Islet of Langerhans (tissue), 1 donor: ENCODE results near the gene CHST14.

Source experiments
- FAIRE-seq: peaks from one replicate; lab custom pipeline; 2011; peaks lifted over from hg19 to GRCh38; lab: Jason Lieb, UNC

CHST14 gene

DNA sequence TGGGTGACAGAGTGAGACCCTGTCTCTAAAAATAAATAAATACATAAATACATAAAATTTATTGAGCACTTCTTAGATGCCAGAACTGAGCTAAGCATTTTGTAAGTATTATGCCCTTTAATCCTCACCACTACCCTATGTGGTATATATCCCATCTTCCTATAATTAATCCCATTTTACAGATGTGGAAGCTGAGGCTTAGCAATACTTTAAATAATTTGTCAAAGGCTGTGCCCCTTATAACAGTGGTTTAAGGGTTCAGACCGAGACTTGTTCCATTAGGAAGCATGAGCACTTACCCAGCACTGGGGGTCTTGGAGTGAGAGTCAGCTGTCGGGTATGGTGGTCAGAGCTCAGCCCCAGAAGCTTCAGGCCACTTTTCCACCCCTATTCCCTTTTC, 7.5 kb upstream of the CHST14 start:
- no peak for FAIRE-seq

DNA sequence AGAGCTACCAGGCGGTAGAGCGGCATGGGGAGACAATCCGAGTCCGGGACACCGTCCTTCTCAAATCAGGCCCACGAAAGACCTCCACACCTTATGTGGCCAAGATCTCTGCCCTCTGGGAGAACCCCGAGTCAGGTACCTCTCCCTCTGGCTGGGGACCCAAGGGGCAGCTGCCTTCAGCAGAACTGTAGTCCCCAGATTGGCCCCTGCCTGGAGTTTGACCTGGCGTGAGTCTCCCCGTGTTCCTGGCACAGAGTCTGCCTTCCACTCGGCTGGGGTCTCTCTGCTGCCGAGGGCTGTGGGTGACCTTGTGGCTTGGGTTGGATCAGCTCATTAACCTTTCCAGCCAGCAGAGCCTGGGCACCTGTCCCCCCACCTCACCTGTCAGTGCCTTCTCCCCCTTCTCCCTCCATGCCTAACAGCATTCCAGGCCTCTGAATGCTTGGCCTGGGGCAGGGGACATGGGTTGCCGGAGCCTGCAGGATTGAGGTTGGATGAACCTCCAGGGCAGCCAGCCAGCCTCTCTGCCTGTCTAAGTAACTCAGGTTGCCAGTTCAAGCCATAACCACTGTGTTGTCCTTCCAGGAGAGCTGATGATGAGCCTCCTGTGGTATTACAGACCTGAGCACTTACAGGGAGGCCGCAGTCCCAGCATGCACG, 6.8 kb upstream of the CHST14 start:
- FAIRE-seq: no peak

DNA sequence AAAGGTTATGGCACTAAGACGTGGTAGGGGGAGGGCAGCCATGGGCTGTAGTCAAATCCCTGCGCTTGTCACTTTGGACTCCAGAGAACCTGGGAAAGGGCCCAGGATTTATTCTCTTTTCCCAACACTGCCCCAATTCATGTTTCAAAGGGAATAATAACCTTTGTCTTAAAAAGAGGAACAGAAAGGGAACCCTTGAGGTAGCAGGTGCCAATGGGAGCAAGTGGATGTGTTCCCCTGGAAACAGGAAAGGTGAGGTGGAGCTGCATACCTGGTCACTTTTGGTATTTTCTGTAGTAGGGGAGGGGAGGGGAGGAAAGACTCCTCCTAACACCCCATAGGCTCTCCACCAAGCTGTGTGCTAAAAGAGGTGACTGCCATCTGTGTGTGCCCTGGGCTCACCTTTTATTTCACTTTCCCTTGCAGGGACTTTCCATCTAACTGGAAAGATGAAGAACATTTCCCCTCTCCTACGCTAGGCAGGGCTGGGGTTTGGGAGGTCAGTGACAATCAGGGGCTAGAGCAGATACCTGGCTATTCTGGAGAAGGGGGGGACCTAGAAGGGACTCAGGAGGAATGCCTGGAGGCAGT, 6.1 kb upstream of the CHST14 start:
- FAIRE-seq: no peak

DNA sequence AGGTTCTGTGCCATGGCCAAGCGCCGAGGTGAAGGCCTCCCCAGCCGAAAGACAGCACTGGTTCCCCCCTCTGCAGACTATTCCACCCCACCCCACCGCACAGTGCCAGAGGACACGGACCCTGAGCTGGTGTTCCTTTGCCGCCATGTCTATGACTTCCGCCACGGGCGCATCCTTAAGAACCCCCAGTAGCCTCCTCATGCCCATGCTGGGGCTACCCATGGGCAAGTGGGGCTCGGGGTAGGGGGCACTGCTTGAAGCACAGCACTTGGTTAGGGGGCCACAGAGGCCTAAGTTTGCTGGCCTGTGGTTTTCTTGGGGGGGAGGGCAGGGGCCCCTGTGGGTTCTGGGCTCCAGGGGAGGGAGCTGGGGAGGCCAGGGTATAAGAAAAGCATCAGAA, 4.8 kb upstream of the CHST14 start:
- FAIRE-seq: no peak

DNA sequence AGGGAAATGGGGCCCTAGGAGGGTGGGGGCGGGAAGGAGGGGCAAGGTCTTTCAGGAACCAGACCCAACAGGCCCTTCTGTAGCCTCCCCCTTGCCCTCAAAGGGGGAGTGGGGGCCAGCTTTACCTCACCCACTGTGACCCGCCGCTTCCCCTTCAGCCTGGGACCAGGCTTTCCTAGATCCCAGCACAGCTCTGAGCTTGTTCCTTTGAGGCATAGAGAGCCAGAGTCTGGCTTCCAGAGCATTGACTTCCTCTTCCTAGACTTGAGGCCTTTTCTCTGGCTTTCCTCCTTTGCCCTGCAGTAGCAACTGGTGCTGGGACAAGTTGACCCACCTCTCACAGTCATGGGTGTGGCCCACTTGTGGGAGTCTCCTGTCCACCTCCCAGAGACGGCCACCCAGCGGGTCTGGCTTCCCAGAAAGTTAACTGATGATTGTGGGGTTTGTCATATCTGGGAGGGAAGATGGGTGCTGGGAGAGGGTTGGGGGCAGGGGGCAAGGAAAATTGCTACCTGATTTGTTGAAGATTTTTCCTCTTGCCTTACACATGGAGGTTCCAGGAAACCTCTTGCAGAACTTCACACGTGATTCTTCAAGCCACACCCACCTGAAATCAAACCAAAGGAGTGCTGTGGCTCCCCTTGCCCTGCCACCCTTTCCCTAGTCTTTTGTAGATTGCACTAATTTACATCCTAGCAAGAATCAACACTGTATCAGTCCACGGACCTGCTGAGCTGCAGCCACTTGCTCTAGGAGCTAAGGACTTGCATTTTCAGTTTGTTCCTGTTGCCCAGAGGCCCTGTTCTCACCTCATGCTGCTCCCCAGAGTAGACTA, 4.1 kb upstream of the CHST14 start:
- FAIRE-seq: no peak

DNA sequence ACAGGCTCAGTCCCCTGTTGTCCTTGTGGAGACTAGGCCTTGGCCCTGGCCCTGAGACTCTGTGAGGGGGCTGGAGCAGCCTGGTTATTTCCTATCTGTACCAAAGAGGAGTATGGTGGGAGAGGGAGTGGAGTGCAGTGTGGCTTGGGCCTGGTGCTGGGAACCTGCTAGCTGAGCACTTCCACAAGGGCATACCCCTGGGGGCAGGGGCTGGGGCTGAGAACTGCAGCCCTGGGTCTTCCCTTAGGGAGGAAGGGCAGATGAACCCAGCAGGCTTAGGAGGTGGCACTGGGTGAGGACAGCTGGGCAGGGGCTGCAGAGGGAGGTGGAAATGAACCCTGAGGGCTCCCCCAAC, 3.5 kb upstream of the CHST14 start:
- FAIRE-seq: no peak

DNA sequence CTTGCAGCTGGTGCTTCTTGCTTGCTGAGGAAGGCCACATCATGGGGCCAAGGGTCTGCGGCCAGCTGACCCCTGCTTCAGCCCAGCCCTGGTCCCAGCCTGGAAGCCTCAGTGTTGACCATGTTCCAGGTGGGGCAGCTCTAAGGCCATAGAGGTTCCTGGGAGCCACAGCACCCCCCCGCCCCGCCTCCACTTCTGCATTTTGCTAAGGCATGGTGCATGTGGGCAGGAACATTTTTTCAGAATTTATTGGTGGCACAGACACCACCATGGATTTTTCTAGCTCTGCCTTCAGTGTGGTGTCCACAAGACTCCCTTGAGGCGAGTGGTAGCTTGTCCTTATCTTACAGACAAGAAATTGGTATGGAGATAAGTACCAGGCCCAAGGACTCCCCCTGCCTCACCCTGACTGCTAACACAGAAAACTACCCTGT, 1.9 kb upstream of the CHST14 start:
- no peak for FAIRE-seq

DNA sequence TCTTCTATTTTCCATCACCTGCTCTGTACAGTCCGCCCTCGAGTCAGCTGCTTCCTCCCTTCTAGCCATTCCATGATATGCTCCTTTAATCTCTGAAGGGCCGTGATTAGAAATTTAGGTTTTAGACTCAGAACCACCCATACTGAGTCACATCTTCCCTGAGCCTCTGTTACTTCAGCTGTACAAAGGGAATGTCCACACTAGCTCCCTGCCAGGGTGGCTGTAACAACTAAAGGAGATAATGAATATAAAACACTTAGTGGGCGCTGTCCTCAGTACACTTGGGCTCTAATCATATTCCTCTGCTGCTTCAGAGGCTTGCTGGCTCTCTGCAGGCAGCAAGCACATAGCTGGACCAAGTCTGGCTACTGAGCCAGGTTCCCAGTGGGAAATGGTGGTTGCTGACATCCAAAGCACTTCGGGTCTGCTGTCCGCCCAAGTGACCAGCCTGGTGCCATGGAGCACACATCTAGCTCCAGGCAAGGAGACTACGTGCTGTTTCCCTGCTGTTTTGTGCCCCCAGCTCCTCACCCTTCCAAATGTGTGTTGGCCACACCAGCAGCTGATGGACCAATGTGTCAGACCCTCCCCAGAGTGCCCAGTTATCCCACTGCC, 901 bp upstream of the CHST14 start:
- no peak for FAIRE-seq

DNA sequence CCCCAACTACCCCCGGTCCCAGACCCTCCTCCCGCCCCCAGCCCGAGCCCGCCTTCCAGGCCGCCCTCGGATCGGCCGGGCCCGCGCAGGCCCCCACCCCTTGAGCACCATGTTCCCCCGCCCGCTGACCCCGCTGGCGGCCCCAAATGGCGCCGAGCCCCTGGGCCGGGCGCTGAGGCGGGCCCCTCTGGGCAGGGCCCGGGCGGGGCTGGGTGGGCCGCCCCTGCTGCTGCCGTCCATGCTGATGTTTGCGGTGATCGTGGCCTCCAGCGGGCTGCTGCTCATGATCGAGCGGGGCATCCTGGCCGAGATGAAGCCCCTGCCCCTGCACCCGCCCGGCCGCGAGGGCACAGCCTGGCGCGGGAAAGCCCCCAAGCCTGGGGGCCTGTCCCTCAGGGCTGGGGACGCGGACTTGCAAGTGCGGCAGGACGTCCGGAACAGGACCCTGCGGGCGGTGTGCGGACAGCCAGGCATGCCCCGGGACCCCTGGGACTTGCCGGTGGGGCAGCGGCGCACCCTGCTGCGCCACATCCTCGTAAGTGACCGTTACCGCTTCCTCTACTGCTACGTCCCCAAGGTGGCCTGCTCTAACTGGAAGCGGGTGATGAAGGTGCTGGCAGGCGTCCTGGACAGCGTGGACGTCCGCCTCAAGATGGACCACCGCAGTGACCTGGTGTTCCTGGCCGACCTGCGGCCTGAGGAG, 472 bp downstream of the CHST14 start:
- FAIRE-seq: no peak

DNA sequence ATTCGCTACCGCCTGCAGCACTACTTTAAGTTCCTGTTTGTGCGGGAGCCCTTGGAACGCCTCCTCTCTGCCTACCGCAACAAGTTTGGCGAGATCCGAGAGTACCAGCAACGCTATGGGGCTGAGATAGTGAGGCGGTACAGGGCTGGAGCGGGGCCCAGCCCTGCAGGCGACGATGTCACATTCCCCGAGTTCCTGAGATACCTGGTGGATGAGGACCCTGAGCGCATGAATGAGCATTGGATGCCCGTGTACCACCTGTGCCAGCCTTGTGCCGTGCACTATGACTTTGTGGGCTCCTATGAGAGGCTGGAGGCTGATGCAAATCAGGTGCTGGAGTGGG, 995 bp downstream of the CHST14 start:
- no peak for FAIRE-seq

DNA sequence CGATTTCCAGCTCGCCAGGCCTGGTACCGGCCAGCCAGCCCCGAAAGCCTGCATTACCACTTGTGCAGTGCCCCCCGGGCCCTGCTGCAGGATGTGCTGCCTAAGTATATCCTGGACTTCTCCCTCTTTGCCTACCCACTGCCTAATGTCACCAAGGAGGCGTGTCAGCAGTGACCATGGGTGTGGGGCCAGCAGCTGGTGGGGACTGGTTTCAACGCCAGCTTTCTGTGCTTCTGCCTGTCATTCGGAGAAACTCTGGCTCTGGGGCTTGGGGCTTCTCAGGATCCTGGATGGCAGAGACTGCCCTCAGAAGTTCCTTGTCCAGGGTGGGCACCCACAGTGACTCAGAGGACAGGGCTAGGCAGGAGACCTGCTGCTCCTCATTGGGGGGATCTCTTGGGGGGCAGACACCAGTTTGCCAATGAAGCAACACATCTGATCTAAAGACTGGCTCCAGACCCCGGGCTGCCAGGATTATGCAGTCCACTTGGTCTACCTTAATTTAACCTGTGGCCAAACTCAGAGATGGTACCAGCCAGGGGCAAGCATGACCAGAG, 1.5 kb downstream of the CHST14 start:
- FAIRE-seq: no peak

DNA sequence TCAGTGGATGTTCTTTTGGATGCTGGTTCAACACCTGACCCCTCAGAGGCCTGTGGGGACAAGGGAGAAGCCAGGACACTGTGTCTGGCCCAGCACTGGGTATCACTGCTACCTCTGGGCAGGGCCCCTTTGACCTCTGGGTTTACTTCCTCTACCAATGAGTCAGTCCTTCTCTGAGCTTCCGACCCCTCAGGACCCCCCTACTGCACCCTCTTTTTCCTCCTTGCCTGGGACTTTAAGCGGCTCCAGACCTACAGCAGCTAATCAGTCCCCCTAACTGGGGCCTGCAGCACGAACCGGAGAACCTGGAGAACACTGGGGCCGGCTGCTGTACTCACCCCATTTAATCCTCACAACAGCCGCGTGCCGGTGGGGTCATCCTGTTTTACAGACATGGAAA, 3.8 kb downstream of the CHST14 start:
- FAIRE-seq: no peak

DNA sequence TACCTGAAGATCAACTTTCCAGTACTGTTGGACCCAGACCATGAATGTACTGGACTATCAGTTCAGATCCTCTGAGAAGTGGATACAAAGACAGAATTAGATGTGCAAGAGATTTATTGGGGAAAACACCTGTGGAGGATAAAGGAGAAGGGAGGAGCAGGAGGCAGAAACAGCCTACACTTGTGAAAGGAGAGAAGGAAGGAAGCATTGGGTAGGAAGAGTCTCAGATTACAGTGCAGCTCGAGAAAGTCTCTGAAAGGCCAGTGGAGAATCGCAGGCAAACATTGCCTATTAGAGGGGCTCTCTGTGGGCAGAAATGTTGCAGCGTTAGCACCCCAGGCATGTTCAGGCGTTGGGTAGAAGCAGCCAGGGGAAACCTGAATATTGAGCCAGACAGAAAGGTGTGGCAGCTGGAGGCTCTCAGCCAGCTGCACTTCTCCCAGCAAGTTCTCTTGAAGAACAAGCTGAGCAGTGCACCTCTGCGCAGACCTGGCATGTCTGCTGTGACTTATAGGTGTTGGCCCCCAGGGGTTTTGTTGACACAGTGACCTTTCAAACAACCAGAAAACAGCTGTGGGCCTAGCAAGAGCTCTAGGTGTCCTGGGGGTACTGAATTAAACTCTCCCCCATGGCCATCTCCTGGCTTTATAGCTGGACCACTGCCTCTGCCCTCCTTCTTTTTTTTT, 7.0 kb downstream of the CHST14 start:
- no peak for FAIRE-seq

DNA sequence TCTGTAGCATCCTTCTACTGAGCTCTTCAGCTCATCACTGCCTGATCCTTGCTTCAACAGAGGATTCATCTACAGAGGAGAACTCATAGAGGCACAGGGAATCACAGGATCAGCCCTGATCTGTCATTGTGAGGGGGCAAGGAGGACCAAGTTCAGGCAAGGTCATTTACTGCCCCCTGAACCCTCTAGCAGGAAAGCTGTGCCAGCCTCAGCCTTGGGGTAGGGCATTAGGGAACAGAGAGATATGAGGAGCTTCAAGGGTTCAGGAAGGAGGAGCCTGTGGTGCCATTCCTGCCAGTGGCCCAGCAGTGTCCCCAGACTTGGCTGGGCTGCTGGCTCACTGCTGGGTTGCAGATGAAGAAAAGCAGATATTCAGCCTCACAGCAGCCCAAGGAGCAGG, 8.2 kb downstream of the CHST14 start:
- no peak for FAIRE-seq

DNA sequence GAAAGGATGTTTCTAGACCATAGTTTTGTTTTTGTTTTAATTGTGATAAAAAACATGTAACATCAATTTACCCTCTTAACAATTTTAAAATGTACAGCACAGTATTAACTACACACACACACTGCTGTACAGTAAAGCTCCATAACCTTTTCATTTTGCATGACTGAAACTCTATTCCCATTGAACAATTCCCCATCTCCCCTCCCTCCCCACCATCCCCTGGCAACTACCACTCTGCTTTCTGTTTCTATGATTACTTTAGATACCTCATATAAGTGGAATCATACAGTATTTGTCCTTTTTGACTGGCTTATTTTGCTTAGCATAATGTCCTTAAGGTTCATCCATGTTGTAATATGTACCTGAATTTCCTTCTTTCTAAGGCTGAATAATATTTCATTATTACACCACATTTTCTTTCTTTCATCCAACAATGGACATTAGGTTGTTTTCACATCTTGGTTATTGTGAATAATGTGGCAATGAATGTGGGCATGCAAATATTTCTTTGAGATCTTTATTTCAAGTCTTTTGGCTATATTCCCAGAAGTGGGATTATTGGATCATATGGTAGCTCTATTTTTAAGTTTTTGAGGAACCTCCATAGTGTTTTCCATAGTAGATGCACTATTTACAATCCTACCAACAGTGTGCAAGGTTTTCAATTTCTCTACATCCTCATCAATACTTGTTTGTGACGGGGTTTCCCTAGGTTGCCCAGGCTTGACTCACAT, 10.7 kb downstream of the CHST14 start:
- no peak for FAIRE-seq

DNA sequence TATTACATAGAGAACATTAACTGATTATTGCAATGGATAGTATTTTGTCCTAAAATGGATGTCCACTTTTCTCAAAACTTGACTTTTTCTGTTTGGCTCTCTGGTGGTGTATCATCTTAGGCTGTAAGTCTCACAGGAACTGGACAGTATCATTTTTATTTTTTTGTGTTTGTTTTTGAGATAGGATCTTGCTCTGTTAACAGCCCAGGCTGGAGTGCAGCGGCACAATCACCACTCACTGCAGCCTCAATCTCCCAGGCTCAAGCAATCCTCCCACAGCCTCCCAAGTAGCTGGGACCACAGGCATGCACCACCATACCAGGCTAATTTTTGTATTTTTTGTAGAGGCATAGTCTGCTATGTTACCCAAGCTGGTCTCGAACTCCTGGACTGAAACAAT, 13.1 kb downstream of the CHST14 start:
- no peak for FAIRE-seq

DNA sequence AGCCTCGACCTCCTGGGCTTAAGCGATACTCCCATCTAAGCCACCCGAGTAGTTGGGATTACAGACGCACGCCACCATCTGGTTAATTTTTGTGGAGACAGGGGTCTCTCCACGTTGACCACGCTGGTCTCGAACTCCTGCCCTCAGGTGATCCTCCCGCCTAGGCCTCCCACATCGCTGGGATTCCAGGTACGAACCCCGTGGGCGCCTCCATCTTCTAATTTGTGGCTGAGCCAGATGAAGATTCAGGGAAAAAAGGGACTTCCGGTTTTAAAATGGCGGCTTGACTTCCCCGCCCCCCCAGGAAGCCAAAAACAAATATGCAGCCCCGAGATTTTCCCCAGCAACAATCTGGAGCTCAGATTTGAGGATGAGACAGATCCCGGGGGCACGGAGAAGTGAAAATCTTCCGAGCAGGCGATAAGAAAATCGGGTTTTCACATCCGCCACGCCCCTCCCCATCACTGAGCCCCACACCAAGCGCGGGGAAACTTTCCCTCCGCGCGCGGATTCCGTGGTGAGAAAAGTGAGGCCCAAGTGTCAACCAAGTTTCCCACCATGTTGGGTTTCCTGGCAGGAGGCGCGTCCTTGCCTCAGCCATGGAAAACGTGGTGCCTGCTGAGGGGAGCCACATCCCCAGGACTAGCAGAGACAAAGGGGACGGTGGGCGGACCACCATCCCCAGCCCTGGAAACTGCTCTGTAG, 15.4 kb downstream of the CHST14 start:
- FAIRE-seq: no peak

DNA sequence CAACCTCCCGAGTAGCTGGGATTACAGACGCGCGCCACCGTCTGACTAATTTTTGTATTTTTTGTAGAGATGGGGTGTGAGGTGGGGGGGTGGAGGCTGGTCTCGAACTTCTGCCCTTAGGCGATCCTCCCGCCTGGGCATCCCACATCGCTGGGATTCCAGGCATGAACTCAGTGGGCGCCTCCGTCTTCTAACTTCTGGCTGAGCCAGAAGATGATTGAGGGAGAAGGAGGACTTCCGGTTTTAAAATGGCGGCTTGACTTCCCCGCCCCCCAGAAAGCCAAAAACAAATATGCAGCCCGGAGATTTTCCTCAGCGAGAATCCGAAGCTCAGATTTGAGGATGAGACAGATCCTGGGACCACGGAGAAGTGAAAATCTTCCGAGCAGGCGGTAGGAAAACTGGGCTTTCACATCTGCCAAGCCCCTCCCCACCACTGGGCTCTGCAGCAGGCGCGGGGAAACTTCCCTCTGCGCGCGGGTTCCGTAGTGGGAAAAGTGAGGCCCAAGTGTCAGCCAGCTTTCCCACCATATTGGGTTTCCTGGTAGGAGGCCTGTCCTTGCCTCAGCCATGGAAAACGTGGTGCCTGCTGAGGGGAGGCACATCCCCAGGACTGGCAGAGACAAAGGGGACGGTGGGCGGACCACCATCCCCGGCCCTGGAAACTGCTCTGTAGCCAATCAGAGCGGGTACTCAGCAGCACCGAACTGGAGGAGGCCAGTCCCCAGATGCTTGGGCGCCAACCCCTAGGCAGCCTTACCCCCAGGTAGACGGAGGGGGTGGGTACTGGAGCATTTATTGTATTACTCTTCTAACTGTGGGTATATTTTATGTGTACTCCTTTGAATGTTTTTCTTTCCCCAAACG, 17.3 kb downstream of the CHST14 start:
- FAIRE-seq: no peak
